VCaP (cell line): ENCODE measurements around the gene UBE4A.

Experiments
- H3K27ac ChIP-seq: fragments of 450-650 bp; 2 replicates; pipeline ENCODE4 v1.5.1; 2017
- CTCF ChIP-seq: fragments of 450-650 bp; conservative IDR thresholded peaks from 2 replicates; pipeline ENCODE4 v1.5.1; 2017; ENCODE audit warnings: mild to moderate bottlenecking, moderate library complexity

Gene UBE4A

GRCh38 chr11:118436639-118437207 is 77.3 kb downstream of the UBE4A start:
- TF ChIP-seq CTCF: no peak
- peak overlapping the region; percentile 98 for H3K27ac ChIP-seq

GRCh38 chr11:118437208-118438125 is 78.1 kb downstream of the UBE4A start:
- peak overlapping the region; percentile 98 for H3K27ac ChIP-seq

GRCh38 chr11:118438314-118438931 is 79.0 kb downstream of the UBE4A start:
- H3K27ac ChIP-seq: peak overlapping the region; percentile 98
- no peak for TF ChIP-seq CTCF

More at GRCh38 chr11:118437208-118438125, 78.1 kb downstream of the UBE4A start:
- TF ChIP-seq CTCF: no peak

GRCh38 chr11:118439646-118440045 is 80.2 kb downstream of the UBE4A start:
- no peak for TF ChIP-seq CTCF

GRCh38 chr11:118441770-118442275 is 82.4 kb downstream of the UBE4A start:
- H3K27ac ChIP-seq: no peak overlapping the region
- no peak for TF ChIP-seq CTCF

More at GRCh38 chr11:118439646-118440045, 80.2 kb downstream of the UBE4A start:
- H3K27ac ChIP-seq: peak overlapping the region; percentile 98; the same call in 1 of the 2 replicates

- TF ChIP-seq CTCF: no peak
- no peak overlapping the region for H3K27ac ChIP-seq
These were observed 82.9 kb downstream of the UBE4A start for GRCh38 chr11:118442301-118442700.
